OCI-LY7 (cell line): Measurements from ENCODE around the gene ADH7. TPM values are rescaled to one million over a fixed set of nuclear protein-coding genes. Genes with fewer than 3 reads are reported as not detected.

Experiments
- BruUV-seq: library from RNA; stranded (reverse); fragments of 400-500 nt; replicated peaks from 2 replicates; lab custom pipeline; 2021; lab: Mats Ljungman, UMichigan
- CTCF ChIA-PET: fragments of 300-600 bp; sonication (Branson Sonifier 250); formaldehyde crosslinking; loops from one replicate; lab custom pipeline; 2022; ENCODE audit warnings: antibody characterized with exemption; ENCODE audit not compliant: unreplicated experiment; lab: Charles Lee
- POLR2A ChIA-PET: fragments of 300-600 bp; sonication (Branson Sonifier 250); formaldehyde crosslinking; loops from one replicate; lab custom pipeline; 2022; ENCODE audit warnings: antibody characterized with exemption; lab: Charles Lee
- DNase-seq: peaks from one replicate; pipeline ENCODE4 v3.0.0-alpha.2; 2015; ENCODE audit warnings: low spot score
- H2AFZ ChIP-seq: fragments of 200-600 bp; sonication (generic), shearing (Covaris generic); 2 replicates; pipeline ENCODE4 v1.6.1; 2014; ENCODE audit warnings: mild to moderate bottlenecking, antibody characterized with exemption, low read length, moderate library complexity
- H3K27ac ChIP-seq: fragments of 200-600 bp; sonication (generic); 2 replicates; pipeline ENCODE4 v1.5.1; 2014; ENCODE audit warnings: mixed run types, low read depth, mild to moderate bottlenecking, moderate library complexity, low read length, inconsistent platforms; ENCODE audit not compliant: poor library complexity, severe bottlenecking
- H3K36me3 ChIP-seq: fragments of 200-600 bp; sonication (generic); 2 replicates; pipeline ENCODE4 v1.6.1; 2014; ENCODE audit warnings: mild to moderate bottlenecking, antibody characterized with exemption, low read length, moderate library complexity, mixed read lengths; ENCODE audit not compliant: insufficient read depth
- H3K4me1 ChIP-seq: fragments of 200-600 bp; sonication (generic); 2 replicates; pipeline ENCODE4 v1.5.1; 2014; ENCODE audit warnings: mild to moderate bottlenecking, low read length; ENCODE audit not compliant: insufficient read depth, poor library complexity, severe bottlenecking
- H3K4me2 ChIP-seq: fragments of 200-600 bp; sonication (generic); 2 replicates; pipeline ENCODE4 v1.6.1; 2014; ENCODE audit warnings: mild to moderate bottlenecking, low read length
- H3K4me3 ChIP-seq: fragments of 200-600 bp; sonication (generic); 2 replicates; pipeline ENCODE4 v1.5.1; 2014; ENCODE audit warnings: mild to moderate bottlenecking, low read depth, low read length; ENCODE audit not compliant: poor library complexity, severe bottlenecking
- H3K79me2 ChIP-seq: fragments of 200-600 bp; sonication (generic); 2 replicates; pipeline ENCODE4 v1.6.1; 2016; ENCODE audit warnings: low read depth, mild to moderate bottlenecking, low read length, moderate library complexity, mixed read lengths; ENCODE audit not compliant: insufficient read depth
- H3K9me2 ChIP-seq: fragments of 200-600 bp; sonication (generic); 2 replicates; pipeline ENCODE4 v1.6.1; 2016; ENCODE audit warnings: mild to moderate bottlenecking, low read length, mixed read lengths; ENCODE audit not compliant: insufficient read depth
- H3K9me3 ChIP-seq: fragments of 200-600 bp; sonication (generic); 2 replicates; pipeline ENCODE4 v1.6.1; 2014; ENCODE audit warnings: mild to moderate bottlenecking, mixed run types, low read length, mixed read lengths
- H4K20me1 ChIP-seq: fragments of 200-600 bp; sonication (generic); 2 replicates; pipeline ENCODE4 v1.6.1; 2014; ENCODE audit warnings: mild to moderate bottlenecking, antibody characterized with exemption, low read length, moderate library complexity, mixed read lengths; ENCODE audit not compliant: insufficient read depth
- EZH2phosphoT487 ChIP-seq: fragments of 200-600 bp; sonication (generic); IDR thresholded peaks from 2 replicates; pipeline ENCODE4 v1.6.1; 2018; ENCODE audit warnings: low read depth, borderline replicate concordance, mild to moderate bottlenecking, mixed run types, antibody characterized with exemption, low read length, moderate library complexity, mixed read lengths
- intact Hi-C: fragments of 100-400 bp; cut with micrococcal nuclease; formaldehyde crosslinking; loops from one replicate; pipeline ENCODE4 v1.10.0; 2022; ENCODE audit not compliant: unreplicated experiment
- total RNA-seq, 2 experiments: library from RNA; depleted of rRNA in 1 of 2; stranded (reverse); fragments of >200 nt in 1 of 2; shearing (Covaris generic) in 1 of 2; gene quantifications; 2 replicates each; pipeline ENCODE4 v1.2.3, GENCODE V29; 2014 to 2022
- TF ChIP-seq, protein P1 (sequence below): fragments of 200-600 bp; sonication (generic); conservative IDR thresholded peaks from 2 replicates; pipeline ENCODE4 v1.5.1; 2014; ENCODE audit warnings: mild to moderate bottlenecking, antibody characterized with exemption, low read length, moderate library complexity, mixed read lengths

ADH7 gene
- total RNA-seq, 2 experiments from 2014 or later: not detected

GRCh38 chr4:99413140-99413539 is 22.0 kb downstream of the ADH7 start:
- H2AFZ ChIP-seq: no peak overlapping the region
- H3K9me2 ChIP-seq: no peaks in the 10 kb centered on the region
- no peak overlapping the region for H3K4me3 ChIP-seq
- no peaks in the 10 kb centered on the region for H3K9me3 ChIP-seq
- no peak overlapping the region for H3K4me2 ChIP-seq
- DNase-seq: no peak
- ChIA-PET CTCF (no interaction called here), POLR2A (no interaction called here)
- H3K4me1 ChIP-seq: no peaks in the 10 kb centered on the region
- intact Hi-C loops: no loop called here
- no TSS peak for BruUV-seq
- H3K36me3 ChIP-seq: no peaks in the 10 kb centered on the region
- no peaks in the 10 kb centered on the region for H3K79me2 ChIP-seq
- TF ChIP-seq EZH2phosphoT487: no peak
- TF ChIP-seq, protein P1, sequence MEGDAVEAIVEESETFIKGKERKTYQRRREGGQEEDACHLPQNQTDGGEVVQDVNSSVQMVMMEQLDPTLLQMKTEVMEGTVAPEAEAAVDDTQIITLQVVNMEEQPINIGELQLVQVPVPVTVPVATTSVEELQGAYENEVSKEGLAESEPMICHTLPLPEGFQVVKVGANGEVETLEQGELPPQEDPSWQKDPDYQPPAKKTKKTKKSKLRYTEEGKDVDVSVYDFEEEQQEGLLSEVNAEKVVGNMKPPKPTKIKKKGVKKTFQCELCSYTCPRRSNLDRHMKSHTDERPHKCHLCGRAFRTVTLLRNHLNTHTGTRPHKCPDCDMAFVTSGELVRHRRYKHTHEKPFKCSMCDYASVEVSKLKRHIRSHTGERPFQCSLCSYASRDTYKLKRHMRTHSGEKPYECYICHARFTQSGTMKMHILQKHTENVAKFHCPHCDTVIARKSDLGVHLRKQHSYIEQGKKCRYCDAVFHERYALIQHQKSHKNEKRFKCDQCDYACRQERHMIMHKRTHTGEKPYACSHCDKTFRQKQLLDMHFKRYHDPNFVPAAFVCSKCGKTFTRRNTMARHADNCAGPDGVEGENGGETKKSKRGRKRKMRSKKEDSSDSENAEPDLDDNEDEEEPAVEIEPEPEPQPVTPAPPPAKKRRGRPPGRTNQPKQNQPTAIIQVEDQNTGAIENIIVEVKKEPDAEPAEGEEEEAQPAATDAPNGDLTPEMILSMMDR: no peak
- H3K27ac ChIP-seq: no peak overlapping the region
- H4K20me1 ChIP-seq: no peaks in the 10 kb centered on the region

DNA sequence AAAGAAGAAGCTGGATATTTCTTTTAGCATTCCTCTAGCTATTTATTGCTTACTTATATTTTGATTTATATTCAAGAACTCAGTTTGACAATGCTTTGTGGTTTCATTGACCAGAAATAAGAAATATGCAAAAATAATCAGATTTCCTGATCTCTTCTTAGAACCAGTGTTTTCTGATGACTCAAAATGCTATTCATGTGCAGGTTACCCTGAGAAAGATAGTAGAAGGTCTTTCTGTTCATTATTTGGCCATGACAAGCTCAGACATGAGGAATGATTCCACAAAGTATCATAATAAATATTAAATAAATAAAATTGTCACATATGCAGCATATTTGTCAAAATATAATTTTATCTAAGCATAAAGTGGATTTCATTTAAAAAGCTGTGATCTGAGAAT is 24.1 kb downstream of the ADH7 start:
- no peaks in the 10 kb centered on the region for H3K79me2 ChIP-seq
- no peak overlapping the region for H3K4me2 ChIP-seq
- TF ChIP-seq EZH2phosphoT487: no peak
- TF ChIP-seq, protein P1: no peak
- no peak overlapping the region for H3K27ac ChIP-seq
- H3K4me3 ChIP-seq: no peak overlapping the region
- no peak overlapping the region for H2AFZ ChIP-seq
- BruUV-seq: no TSS peak
- intact Hi-C loops: no loop called here
- no peaks in the 10 kb centered on the region for H3K9me2 ChIP-seq
- POLR2A ChIA-PET: interaction anchor here (0.6 kb wide), 1 partner anchor 502 kb away, joined by 3 read pairs; no protein-coding TSS in a partner anchor
- CTCF ChIA-PET: no interaction called here
- H3K9me3 ChIP-seq: no peaks in the 10 kb centered on the region
- no peaks in the 10 kb centered on the region for H3K36me3 ChIP-seq
- no peaks in the 10 kb centered on the region for H3K4me1 ChIP-seq
- no peak for DNase-seq
- H4K20me1 ChIP-seq: no peaks in the 10 kb centered on the region

GRCh38 chr4:99410075-99410474 is 25.1 kb downstream of the ADH7 start:
- TF ChIP-seq EZH2phosphoT487: no peak
- TF ChIP-seq, protein P1: no peak
- Histone ChIP-seq H4K20me1 (no peaks in the 10 kb centered on the region), H3K4me2 (no peak overlapping the region), H3K4me1 (no peaks in the 10 kb centered on the region), H3K9me3 (no peaks in the 10 kb centered on the region), H3K79me2 (no peaks in the 10 kb centered on the region), H3K4me3 (no peak overlapping the region), H3K36me3 (no peaks in the 10 kb centered on the region), H3K27ac (no peak overlapping the region), H2AFZ (no peak overlapping the region), H3K9me2 (no peaks in the 10 kb centered on the region)
- intact Hi-C loops: no loop called here
- DNase-seq: no peak
- CTCF ChIA-PET: no interaction called here
- no TSS peak for BruUV-seq
- POLR2A ChIA-PET: interaction anchor here (0.6 kb wide), 1 partner anchor 746 kb away, joined by 3 read pairs; no protein-coding TSS in a partner anchor
